HEK293 (cell line): ENCODE measurements around the gene CDK8.

Experiments used
- CTCF ChIA-PET: fragments of 350-600 bp; formaldehyde crosslinking; extraction: SDS; loops from one replicate; lab custom pipeline; 2021; ENCODE audit warnings: antibody characterized with exemption; lab: Yijun Ruan, JAX
- POLR2A ChIA-PET: fragments of 300-600 bp; formaldehyde crosslinking; extraction: SDS; loops from one replicate; lab custom pipeline; 2020; ENCODE audit warnings: antibody characterized with exemption, inconsistent platforms; lab: Yijun Ruan, JAX
- H3K27ac ChIP-seq: fragments of 200-500 bp; sonication (Bioruptor generic); 2 replicates; pipeline ENCODE4 v1.5.1; 2014; ENCODE audit warnings: low read depth, low read length, control low read depth, inconsistent platforms; ENCODE audit errors: extremely low read depth
- H3K36me3 ChIP-seq, 2 experiments: fragments of 200-500 bp in 1 of 2; sonication (Bioruptor generic) in 1 of 2; 1 replicate in 1 of 2; 2 replicates in 1 of 2; pipeline ENCODE4 v1.5.1; 2014 to 2017; ENCODE audit warnings: inconsistent platforms in 2 of 2, low read length in 2 of 2; ENCODE audit not compliant: control insufficient read depth in 2 of 2, insufficient read depth in 1 of 2
- H3K4me1 ChIP-seq: fragments of 200-500 bp; sonication (Bioruptor generic); 2 replicates; pipeline ENCODE4 v1.5.1; 2014; ENCODE audit warnings: mild to moderate bottlenecking, low read length, inconsistent platforms; ENCODE audit not compliant: control insufficient read depth, insufficient read depth
- H3K4me3 ChIP-seq: 2 replicates; pipeline ENCODE4 v1.5.1; 2011; ENCODE audit warnings: low read depth, mild to moderate bottlenecking, control low read depth, low read length, moderate library complexity
- H3K9me3 ChIP-seq: fragments of 200-500 bp; sonication (Bioruptor generic); 2 replicates; pipeline ENCODE4 v1.5.1; 2014; ENCODE audit warnings: low read depth, low read length, inconsistent platforms; ENCODE audit not compliant: control insufficient read depth, insufficient read depth
- ZFP69B ChIP-seq: fragments of 450-650 bp; formaldehyde crosslinking; IDR thresholded peaks from 2 replicates; pipeline ENCODE4 v1.5.1; 2016; ENCODE audit warnings: missing biosample characterization, missing genetic modification characterization
- ZNF133 ChIP-seq: fragments of 450-650 bp; formaldehyde crosslinking; IDR thresholded peaks from 2 replicates; pipeline ENCODE4 v1.5.1; 2016; ENCODE audit warnings: missing biosample characterization, missing genetic modification characterization
- ZNF184 ChIP-seq: fragments of 450-650 bp; IDR thresholded peaks from 2 replicates; pipeline ENCODE4 v1.5.1; 2018; ENCODE audit warnings: missing biosample characterization, mild to moderate bottlenecking, missing genetic modification characterization
- ZNF473 ChIP-seq: fragments of 450-650 bp; formaldehyde crosslinking; IDR thresholded peaks from 2 replicates; pipeline ENCODE4 v1.5.1; 2017; ENCODE audit warnings: missing biosample characterization, missing genetic modification characterization
- ZNF48 ChIP-seq: fragments of 450-650 bp; formaldehyde crosslinking; IDR thresholded peaks from 2 replicates; pipeline ENCODE4 v1.5.1; 2016; ENCODE audit warnings: missing biosample characterization, missing genetic modification characterization
- ZNF585B ChIP-seq: fragments of 450-650 bp; formaldehyde crosslinking; IDR thresholded peaks from 2 replicates; pipeline ENCODE4 v1.5.1; 2016; ENCODE audit warnings: missing biosample characterization, missing genetic modification characterization
- ZNF654 ChIP-seq: fragments of 450-650 bp; formaldehyde crosslinking; IDR thresholded peaks from 2 replicates; pipeline ENCODE4 v1.5.1; 2016; ENCODE audit warnings: low read depth, missing biosample characterization, missing genetic modification characterization
- ZNF670 ChIP-seq: fragments of 450-650 bp; formaldehyde crosslinking; IDR thresholded peaks from 2 replicates; pipeline ENCODE4 v1.5.1; 2016; ENCODE audit warnings: missing biosample characterization, missing genetic modification characterization, low read depth
- ZNF785 ChIP-seq: fragments of 450-650 bp; formaldehyde crosslinking; IDR thresholded peaks from 2 replicates; pipeline ENCODE4 v1.5.1; 2016; ENCODE audit warnings: missing biosample characterization, missing genetic modification characterization
- TF ChIP-seq, protein P1 (sequence below): fragments of 450-650 bp; formaldehyde crosslinking; IDR thresholded peaks from 2 replicates; pipeline ENCODE4 v1.5.1; 2017; ENCODE audit warnings: missing biosample characterization, missing genetic modification characterization
- TF ChIP-seq, protein P2 (sequence below): fragments of 450-650 bp; formaldehyde crosslinking; conservative IDR thresholded peaks from 2 replicates; pipeline ENCODE4 v1.5.1; 2016; ENCODE audit warnings: low read depth, missing biosample characterization, missing genetic modification characterization
- TF ChIP-seq, protein P3 (sequence below): fragments of 450-650 bp; formaldehyde crosslinking; IDR thresholded peaks from 2 replicates; pipeline ENCODE4 v1.5.1; 2016; ENCODE audit warnings: missing biosample characterization, missing genetic modification characterization
- TF ChIP-seq, protein P4 (sequence below): fragments of 450-650 bp; formaldehyde crosslinking; IDR thresholded peaks from 2 replicates; pipeline ENCODE4 v1.5.1; 2016; ENCODE audit warnings: missing biosample characterization, missing genetic modification characterization
- TF ChIP-seq, protein P5 (sequence below): fragments of 450-650 bp; formaldehyde crosslinking; IDR thresholded peaks from 2 replicates; pipeline ENCODE4 v1.5.1; 2017; ENCODE audit warnings: missing biosample characterization, missing genetic modification characterization
- TF ChIP-seq, protein P6 (sequence below): fragments of 450-650 bp; formaldehyde crosslinking; IDR thresholded peaks from 2 replicates; pipeline ENCODE4; 2016; ENCODE audit warnings: missing biosample characterization, missing genetic modification characterization
- TF ChIP-seq, protein P7 (sequence below): fragments of 450-650 bp; formaldehyde crosslinking; IDR thresholded peaks from 2 replicates; pipeline ENCODE4 v1.5.1; 2016; ENCODE audit warnings: missing biosample characterization, missing genetic modification characterization

CDK8 gene

DNA sequence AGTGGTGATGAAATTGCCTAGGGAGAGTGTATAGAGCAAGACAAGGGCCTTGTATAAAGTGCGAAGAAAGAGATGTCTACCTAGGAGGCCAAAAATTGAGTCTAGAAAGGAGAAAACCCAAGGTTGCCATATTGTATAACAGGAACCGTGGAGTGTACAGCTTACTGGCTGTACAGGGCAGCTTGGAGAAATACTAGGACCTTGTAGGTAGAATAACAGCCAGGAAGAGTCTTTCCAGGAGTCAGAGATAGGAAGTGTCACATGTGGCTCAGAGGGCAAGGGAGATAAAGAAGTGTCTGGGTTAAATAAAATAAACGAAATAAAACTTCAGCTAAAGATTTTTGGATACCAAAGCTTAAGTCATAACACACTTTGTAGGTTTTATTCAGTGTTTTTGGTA, 12.4 kb downstream of the CDK8 start (continued):
- TF ChIP-seq ZNF585B (tag by site-specific recombination) (no peak), ZFP69B (no peak), ZNF654 (tag by site-specific recombination) (no peak)

DNA sequence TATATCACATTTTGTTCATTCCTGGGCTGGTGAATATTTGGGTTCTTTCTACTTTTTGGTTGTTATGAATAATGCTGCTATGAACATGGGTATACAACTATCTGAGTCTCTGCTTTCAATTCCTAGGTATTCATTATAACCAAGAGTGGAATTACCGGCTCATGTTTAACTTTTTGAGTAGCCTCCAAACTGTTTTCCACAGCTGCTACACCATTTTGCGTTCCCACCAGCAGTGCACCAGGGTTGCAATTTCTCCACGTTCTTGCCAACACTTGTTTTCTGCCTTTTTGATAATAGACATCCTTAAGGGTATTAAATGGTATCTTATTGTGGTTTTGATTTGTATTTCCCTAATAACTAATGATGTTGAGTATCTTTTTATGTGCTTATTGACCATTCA, 16.8 kb downstream of the CDK8 start:
- no peaks in the 10 kb centered on the region for H3K36me3 ChIP-seq
- ChIA-PET POLR2A (no interaction called here), CTCF (no interaction called here)
- H3K9me3 ChIP-seq = no peaks in the 10 kb centered on the region
- H3K27ac ChIP-seq = no peak overlapping the region
- TF ChIP-seq, protein P1, sequence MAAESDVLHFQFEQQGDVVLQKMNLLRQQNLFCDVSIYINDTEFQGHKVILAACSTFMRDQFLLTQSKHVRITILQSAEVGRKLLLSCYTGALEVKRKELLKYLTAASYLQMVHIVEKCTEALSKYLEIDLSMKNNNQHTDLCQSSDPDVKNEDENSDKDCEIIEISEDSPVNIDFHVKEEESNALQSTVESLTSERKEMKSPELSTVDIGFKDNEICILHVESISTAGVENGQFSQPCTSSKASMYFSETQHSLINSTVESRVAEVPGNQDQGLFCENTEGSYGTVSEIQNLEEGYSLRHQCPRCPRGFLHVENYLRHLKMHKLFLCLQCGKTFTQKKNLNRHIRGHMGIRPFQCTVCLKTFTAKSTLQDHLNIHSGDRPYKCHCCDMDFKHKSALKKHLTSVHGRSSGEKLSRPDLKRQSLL (tag by site-specific recombination) = no peak
- TF ChIP-seq ZNF473 (tag by site-specific recombination) = no peak
- H3K4me3 ChIP-seq = no peak overlapping the region
- H3K4me1 ChIP-seq = no peaks in the 10 kb centered on the region

DNA sequence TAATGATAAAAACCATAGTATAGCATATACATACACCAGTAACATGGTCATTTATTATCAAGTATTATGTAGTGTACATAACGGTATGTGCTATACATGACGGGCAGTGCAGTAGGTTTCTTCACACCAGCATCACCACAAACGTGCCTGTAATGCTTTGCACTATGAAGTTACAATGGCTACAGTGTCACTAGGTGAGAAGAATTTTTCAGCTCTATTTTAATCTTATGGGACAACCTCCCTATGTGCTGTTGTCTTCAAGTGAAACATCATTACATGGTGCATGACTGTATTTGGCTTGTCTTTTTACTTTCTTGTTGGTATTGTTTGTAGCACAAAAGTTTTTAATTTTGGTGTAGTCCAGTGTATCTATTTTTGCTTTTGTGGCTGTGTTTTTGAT, 18.7 kb downstream of the CDK8 start:
- Histone ChIP-seq H3K9me3 (no peaks in the 10 kb centered on the region), H3K36me3 (no peaks in the 10 kb centered on the region), H3K27ac (no peak overlapping the region), H3K4me3 (no peak overlapping the region), H3K4me1 (no peaks in the 10 kb centered on the region)
- CTCF ChIA-PET = interaction anchor here (0.6 kb wide), 1 partner anchor 10 kb away, joined by 5 read pairs; no protein-coding TSS in a partner anchor
- POLR2A ChIA-PET = no interaction called here
- TF ChIP-seq ZNF184 (tag by site-specific recombination) (no peak), ZNF785 (tag by site-specific recombination) (no peak)
- TF ChIP-seq, protein P2, sequence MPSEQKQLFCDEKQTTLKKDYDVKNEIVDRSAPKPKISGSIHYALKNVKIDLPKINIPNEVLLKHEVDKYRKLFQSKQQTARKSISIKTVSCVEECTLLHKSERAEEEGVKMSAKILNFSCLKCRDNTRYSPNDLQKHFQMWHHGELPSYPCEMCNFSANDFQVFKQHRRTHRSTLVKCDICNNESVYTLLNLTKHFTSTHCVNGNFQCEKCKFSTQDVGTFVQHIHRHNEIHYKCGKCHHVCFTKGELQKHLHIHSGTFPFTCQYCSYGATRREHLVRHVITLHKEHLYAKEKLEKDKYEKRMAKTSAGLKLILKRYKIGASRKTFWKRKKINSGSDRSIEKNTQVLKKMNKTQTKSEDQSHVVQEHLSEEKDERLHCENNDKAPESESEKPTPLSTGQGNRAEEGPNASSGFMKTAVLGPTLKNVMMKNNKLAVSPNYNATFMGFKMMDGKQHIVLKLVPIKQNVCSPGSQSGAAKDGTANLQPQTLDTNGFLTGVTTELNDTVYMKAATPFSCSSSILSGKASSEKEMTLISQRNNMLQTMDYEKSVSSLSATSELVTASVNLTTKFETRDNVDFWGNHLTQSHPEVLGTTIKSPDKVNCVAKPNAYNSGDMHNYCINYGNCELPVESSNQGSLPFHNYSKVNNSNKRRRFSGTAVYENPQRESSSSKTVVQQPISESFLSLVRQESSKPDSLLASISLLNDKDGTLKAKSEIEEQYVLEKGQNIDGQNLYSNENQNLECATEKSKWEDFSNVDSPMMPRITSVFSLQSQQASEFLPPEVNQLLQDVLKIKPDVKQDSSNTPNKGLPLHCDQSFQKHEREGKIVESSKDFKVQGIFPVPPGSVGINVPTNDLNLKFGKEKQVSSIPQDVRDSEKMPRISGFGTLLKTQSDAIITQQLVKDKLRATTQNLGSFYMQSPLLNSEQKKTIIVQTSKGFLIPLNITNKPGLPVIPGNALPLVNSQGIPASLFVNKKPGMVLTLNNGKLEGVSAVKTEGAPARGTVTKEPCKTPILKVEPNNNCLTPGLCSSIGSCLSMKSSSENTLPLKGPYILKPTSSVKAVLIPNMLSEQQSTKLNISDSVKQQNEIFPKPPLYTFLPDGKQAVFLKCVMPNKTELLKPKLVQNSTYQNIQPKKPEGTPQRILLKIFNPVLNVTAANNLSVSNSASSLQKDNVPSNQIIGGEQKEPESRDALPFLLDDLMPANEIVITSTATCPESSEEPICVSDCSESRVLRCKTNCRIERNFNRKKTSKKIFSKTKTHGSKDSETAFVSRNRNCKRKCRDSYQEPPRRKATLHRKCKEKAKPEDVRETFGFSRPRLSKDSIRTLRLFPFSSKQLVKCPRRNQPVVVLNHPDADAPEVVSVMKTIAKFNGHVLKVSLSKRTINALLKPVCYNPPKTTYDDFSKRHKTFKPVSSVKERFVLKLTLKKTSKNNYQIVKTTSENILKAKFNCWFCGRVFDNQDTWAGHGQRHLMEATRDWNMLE (tag by site-specific recombination) = no peak
- TF ChIP-seq, protein P3, sequence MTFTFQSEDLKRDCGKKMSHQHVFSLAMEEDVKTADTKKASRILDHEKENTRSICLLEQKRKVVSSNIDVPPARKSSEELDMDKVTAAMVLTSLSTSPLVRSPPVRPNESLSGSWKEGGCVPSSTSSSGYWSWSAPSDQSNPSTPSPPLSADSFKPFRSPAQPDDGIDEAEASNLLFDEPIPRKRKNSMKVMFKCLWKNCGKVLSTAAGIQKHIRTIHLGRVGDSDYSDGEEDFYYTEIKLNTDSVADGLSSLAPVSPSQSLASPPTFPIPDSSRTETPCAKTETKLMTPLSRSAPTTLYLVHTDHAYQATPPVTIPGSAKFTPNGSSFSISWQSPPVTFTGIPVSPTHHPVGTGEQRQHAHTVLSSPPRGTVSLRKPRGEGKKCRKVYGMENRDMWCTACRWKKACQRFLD = no peak
- TF ChIP-seq, all 188 proteins: peak for 0

DNA sequence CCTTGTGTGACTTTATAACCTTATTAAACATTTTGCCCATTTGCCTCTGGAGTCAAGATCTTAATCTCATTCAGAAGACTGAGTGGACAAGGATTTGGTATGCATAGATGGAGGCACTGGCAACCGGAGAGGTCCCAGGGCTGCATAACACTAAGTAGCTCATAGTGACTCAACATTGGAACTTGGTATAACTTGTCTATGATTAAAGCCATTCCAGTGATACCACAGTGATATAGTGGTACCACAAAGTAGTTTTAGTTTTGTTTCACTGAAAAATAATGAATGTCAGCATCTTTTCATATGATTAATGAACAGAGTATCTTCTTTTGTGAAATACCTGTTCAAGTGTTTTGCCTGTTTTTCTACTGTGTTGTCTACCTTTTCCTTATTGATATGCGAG, 26.4 kb downstream of the CDK8 start:
- POLR2A ChIA-PET = no interaction called here
- no peak overlapping the region for H3K4me3 ChIP-seq
- no peak overlapping the region for H3K27ac ChIP-seq
- peaks cover 0 to 4% of the 10 kb centered on the region in 2 experiments; a peak in 1 of 3 replicates for H3K36me3 ChIP-seq
- H3K9me3 ChIP-seq = no peaks in the 10 kb centered on the region
- H3K4me1 ChIP-seq = no peaks in the 10 kb centered on the region
- CTCF ChIA-PET = interaction anchor here (0.6 to 1.5 kb wide), 2 partner anchors 95 to 202 kb away, joined by 3 to 4 read pairs; no protein-coding TSS in a partner anchor
- TF ChIP-seq, protein P4, sequence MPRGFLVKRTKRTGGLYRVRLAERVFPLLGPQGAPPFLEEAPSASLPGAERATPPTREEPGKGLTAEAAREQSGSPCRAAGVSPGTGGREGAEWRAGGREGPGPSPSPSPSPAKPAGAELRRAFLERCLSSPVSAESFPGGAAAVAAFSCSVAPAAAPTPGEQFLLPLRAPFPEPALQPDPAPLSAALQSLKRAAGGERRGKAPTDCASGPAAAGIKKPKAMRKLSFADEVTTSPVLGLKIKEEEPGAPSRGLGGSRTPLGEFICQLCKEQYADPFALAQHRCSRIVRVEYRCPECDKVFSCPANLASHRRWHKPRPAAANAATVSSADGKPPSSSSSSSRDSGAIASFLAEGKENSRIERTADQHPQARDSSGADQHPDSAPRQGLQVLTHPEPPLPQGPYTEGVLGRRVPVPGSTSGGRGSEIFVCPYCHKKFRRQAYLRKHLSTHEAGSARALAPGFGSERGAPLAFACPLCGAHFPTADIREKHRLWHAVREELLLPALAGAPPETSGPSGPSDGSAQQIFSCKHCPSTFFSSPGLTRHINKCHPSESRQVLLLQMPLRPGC (tag by site-specific recombination) = no peak
- TF ChIP-seq, protein P5, sequence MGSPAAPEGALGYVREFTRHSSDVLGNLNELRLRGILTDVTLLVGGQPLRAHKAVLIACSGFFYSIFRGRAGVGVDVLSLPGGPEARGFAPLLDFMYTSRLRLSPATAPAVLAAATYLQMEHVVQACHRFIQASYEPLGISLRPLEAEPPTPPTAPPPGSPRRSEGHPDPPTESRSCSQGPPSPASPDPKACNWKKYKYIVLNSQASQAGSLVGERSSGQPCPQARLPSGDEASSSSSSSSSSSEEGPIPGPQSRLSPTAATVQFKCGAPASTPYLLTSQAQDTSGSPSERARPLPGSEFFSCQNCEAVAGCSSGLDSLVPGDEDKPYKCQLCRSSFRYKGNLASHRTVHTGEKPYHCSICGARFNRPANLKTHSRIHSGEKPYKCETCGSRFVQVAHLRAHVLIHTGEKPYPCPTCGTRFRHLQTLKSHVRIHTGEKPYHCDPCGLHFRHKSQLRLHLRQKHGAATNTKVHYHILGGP = no peak
- TF ChIP-seq ZNF133 (tag by site-specific recombination) (no peak), ZNF670 (no peak), ZNF48 (tag by site-specific recombination) (no peak)
- TF ChIP-seq, protein P6, sequence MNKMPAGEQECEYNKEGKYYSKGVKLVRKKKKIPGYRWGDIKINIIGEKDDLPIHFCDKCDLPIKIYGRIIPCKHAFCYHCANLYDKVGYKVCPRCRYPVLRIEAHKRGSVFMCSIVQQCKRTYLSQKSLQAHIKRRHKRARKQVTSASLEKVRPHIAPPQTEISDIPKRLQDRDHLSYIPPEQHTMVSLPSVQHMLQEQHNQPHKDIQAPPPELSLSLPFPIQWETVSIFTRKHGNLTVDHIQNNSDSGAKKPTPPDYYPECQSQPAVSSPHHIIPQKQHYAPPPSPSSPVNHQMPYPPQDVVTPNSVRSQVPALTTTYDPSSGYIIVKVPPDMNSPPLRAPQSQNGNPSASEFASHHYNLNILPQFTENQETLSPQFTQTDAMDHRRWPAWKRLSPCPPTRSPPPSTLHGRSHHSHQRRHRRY = no peak
- TF ChIP-seq, protein P7, sequence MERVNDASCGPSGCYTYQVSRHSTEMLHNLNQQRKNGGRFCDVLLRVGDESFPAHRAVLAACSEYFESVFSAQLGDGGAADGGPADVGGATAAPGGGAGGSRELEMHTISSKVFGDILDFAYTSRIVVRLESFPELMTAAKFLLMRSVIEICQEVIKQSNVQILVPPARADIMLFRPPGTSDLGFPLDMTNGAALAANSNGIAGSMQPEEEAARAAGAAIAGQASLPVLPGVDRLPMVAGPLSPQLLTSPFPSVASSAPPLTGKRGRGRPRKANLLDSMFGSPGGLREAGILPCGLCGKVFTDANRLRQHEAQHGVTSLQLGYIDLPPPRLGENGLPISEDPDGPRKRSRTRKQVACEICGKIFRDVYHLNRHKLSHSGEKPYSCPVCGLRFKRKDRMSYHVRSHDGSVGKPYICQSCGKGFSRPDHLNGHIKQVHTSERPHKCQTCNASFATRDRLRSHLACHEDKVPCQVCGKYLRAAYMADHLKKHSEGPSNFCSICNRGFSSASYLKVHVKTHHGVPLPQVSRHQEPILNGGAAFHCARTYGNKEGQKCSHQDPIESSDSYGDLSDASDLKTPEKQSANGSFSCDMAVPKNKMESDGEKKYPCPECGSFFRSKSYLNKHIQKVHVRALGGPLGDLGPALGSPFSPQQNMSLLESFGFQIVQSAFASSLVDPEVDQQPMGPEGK = no peak
